ENCODE data around the gene PLCD3. TPM values are rescaled to one million over a fixed set of nuclear protein-coding genes. Genes with fewer than 3 reads are reported as not detected.

The PLCD3 gene
- total and polyA plus RNA-seq, 9 of the 15 experiments (the other 6 are each of a cell fraction or from before 2014, with no cell fraction given): 0.20 to 22.6 (median 7.5) TPM

DNA sequence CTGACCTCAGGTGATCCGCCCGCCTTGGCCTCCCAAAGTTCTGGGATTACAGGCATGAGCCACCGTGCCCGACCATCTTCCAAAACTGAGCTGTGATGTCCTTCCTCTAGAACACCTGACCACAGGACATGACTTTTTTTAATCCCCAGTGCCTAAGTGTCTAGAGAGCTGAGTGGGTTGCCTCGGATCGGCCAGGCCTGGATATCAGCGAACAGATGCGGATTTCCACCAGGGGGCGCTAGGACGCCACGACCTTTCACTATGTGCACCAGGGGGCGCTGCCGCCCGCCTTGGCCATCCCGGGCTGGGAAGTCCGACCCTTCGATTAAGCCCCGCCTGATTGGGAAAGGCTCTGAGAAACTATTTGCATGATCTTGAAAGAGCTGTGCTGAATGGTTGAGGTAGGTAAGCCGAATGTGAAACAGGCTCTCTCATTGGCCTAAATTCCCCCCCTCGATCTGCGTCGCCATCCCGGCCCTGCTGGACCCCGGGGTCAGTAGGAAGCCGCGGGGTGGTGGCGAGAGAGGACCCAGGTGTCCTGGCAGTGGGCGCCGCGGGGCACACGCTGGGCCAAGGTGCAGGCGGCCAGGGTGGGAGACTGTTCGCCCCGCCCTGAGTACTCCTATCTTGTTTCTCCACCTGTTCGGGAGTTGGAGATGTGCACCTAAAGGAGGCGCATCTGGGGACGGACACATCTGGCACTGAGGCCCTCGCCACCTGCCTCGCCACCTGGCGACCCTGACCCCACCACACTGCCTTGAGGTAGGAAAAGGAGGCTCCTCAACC, 3.1 kb upstream of the PLCD3 start, which contains the start of gene ACBD4 (continued):
- TF ChIP-seq CUX1 (CRISPR knock-in tag; IDR thresholded peaks at IDR 0.05) (peak; percentile 94; the same call in 1 of the 2 replicates), MTA2 (IDR thresholded peaks at IDR 0.05; ENCODE audit: low read depth) (peak; percentile 57), ZNF143 (CRISPR knock-in tag; IDR thresholded peaks at IDR 0.05) (peak; percentile 58; the same call in 1 of the 2 replicates), CEBPB (tag; IDR thresholded peaks at IDR 0.05) (peak; percentile 88), HIVEP1 (CRISPR knock-in tag; IDR thresholded peaks at IDR 0.05) (no peak), ATF7 (IDR thresholded peaks at IDR 0.05) (peak; percentile 84), KDM5B (IDR thresholded peaks at IDR 0.05; ENCODE audit: insufficient replicate concordance, low read depth, low read length) (peak; percentile 47), ZNF12 (CRISPR knock-in tag; IDR thresholded peaks at IDR 0.05) (peak; percentile 64; the same call in 1 of the 2 replicates), ZC3H8 (IDR thresholded peaks at IDR 0.05) (no peak), GABPB1 (CRISPR knock-in tag; IDR thresholded peaks at IDR 0.05) (peak; percentile 75), TCF3 (CRISPR knock-in tag; IDR thresholded peaks at IDR 0.05) (peak; percentile 88)
- TF ChIP-seq, protein P1, sequence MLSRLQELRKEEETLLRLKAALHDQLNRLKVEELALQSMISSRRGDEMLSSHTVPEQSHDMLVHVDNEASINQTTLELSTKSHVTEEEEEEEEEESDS (CRISPR knock-in tag; IDR thresholded peaks at IDR 0.05): no peak
- TF ChIP-seq, protein P2, sequence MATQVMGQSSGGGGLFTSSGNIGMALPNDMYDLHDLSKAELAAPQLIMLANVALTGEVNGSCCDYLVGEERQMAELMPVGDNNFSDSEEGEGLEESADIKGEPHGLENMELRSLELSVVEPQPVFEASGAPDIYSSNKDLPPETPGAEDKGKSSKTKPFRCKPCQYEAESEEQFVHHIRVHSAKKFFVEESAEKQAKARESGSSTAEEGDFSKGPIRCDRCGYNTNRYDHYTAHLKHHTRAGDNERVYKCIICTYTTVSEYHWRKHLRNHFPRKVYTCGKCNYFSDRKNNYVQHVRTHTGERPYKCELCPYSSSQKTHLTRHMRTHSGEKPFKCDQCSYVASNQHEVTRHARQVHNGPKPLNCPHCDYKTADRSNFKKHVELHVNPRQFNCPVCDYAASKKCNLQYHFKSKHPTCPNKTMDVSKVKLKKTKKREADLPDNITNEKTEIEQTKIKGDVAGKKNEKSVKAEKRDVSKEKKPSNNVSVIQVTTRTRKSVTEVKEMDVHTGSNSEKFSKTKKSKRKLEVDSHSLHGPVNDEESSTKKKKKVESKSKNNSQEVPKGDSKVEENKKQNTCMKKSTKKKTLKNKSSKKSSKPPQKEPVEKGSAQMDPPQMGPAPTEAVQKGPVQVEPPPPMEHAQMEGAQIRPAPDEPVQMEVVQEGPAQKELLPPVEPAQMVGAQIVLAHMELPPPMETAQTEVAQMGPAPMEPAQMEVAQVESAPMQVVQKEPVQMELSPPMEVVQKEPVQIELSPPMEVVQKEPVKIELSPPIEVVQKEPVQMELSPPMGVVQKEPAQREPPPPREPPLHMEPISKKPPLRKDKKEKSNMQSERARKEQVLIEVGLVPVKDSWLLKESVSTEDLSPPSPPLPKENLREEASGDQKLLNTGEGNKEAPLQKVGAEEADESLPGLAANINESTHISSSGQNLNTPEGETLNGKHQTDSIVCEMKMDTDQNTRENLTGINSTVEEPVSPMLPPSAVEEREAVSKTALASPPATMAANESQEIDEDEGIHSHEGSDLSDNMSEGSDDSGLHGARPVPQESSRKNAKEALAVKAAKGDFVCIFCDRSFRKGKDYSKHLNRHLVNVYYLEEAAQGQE (IDR thresholded peaks at IDR 0.05; ENCODE audit: borderline replicate concordance): peak; percentile 98
- TF ChIP-seq, protein P2 (CRISPR knock-in tag; IDR thresholded peaks at IDR 0.05; ENCODE audit: low read depth): no peak

Measured in K562 (cell line).